ENCODE data around the gene TFF3. TPM values are rescaled to one million over a fixed set of nuclear protein-coding genes. Genes with fewer than 3 reads are reported as not detected.

TFF3 gene
- total RNA-seq, 1 experiment from 2014 or later: not detected

DNA sequence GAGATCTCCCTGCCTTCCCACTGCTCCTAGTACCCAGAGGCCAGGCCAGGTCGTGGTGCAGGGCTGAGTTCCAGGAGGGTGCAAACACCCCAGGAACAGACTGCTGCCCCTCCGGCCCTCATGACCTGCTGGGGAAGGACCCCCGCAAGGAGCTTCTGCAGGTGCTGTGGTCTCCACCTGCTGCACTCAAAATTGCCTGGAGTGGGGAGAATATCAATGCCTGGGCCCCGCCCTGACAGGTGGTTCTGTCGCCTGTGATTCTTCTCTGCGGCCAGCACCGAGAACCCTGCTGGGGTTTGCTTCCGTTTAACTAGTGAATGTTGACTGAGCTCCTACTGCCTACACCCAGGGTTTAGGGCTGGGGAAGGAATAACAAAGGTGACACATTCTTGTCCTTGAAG lies 2.1 kb upstream of the TFF3 start:
- no peak for DNase-seq (ENCODE audit: low spot score)
- TF ChIP-seq, protein P1, sequence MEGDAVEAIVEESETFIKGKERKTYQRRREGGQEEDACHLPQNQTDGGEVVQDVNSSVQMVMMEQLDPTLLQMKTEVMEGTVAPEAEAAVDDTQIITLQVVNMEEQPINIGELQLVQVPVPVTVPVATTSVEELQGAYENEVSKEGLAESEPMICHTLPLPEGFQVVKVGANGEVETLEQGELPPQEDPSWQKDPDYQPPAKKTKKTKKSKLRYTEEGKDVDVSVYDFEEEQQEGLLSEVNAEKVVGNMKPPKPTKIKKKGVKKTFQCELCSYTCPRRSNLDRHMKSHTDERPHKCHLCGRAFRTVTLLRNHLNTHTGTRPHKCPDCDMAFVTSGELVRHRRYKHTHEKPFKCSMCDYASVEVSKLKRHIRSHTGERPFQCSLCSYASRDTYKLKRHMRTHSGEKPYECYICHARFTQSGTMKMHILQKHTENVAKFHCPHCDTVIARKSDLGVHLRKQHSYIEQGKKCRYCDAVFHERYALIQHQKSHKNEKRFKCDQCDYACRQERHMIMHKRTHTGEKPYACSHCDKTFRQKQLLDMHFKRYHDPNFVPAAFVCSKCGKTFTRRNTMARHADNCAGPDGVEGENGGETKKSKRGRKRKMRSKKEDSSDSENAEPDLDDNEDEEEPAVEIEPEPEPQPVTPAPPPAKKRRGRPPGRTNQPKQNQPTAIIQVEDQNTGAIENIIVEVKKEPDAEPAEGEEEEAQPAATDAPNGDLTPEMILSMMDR (conservative IDR thresholded peaks at IDR 0.05; ENCODE audit: low read depth, low read length): no peak
- no peak for TF ChIP-seq EZH2 (IDR thresholded peaks at IDR 0.05; ENCODE audit: borderline replicate concordance, low read depth, low read length, poor library complexity, severe bottlenecking)
- Histone ChIP-seq H3K4me3 (ENCODE audit: low read depth, low read length, poor library complexity, severe bottlenecking) (no peak overlapping the region), H3K4me1 (ENCODE audit: insufficient read depth, low read length, poor library complexity, severe bottlenecking) (no peaks in the 10 kb centered on the region), H3K9me3 (ENCODE audit: low read depth, low read length, poor library complexity, severe bottlenecking) (no peaks in the 10 kb centered on the region), H3K27ac (ENCODE audit: low read depth, low read length, poor library complexity, severe bottlenecking) (no peak overlapping the region), H3K27me3 (replicated peaks; ENCODE audit: insufficient read depth, low read depth, low read length, poor library complexity) (no peaks in the 10 kb centered on the region), H3K36me3 (ENCODE audit: insufficient read depth, low read length, poor library complexity, severe bottlenecking) (no peaks in the 10 kb centered on the region)
- BruUV-seq (replicated peaks): no TSS peak
- CTCF ChIA-PET: no interaction called here
- intact Hi-C loops (cut with micrococcal nuclease; ENCODE audit: unreplicated experiment): no loop called here
- POLR2A ChIA-PET (ENCODE audit: low non-redundant PET): no interaction called here

DNA sequence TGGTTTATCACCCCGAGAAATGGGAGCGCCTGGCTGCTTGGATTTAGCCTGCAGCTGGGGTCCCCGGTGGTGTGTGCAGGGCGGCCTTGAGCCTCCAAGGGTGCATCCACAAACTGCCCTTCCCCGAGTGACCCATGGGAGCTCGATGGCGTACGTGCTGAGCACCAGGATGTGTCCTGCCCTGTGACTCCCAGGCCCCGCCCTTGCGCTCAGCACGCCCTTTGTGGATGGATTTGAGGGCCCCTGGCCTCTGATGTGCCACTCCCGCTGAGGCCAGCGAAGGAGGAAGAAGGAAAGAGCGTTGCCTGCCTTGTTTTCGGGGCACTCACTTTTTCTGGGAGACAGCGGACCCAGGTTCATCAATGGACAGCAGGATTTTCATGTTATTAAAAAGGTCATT lies 1.7 kb upstream of the TFF3 start:
- no peaks in the 10 kb centered on the region for H3K9me3 ChIP-seq (ENCODE audit: low read depth, low read length, poor library complexity, severe bottlenecking)
- CTCF ChIA-PET: no interaction called here
- H3K36me3 ChIP-seq (ENCODE audit: insufficient read depth, low read length, poor library complexity, severe bottlenecking): no peaks in the 10 kb centered on the region
- POLR2A ChIA-PET (ENCODE audit: low non-redundant PET): no interaction called here
- TF ChIP-seq, protein P1 (conservative IDR thresholded peaks at IDR 0.05; ENCODE audit: low read depth, low read length): no peak
- no peak for TF ChIP-seq EZH2 (IDR thresholded peaks at IDR 0.05; ENCODE audit: borderline replicate concordance, low read depth, low read length, poor library complexity, severe bottlenecking)
- no peak for DNase-seq (ENCODE audit: low spot score)
- BruUV-seq (replicated peaks): no TSS peak
- no peak overlapping the region for H3K27ac ChIP-seq (ENCODE audit: low read depth, low read length, poor library complexity, severe bottlenecking)
- H3K27me3 ChIP-seq (replicated peaks; ENCODE audit: insufficient read depth, low read depth, low read length, poor library complexity): no peaks in the 10 kb centered on the region
- no peaks in the 10 kb centered on the region for H3K4me1 ChIP-seq (ENCODE audit: insufficient read depth, low read length, poor library complexity, severe bottlenecking)
- intact Hi-C loops (cut with micrococcal nuclease; ENCODE audit: unreplicated experiment): no loop called here
- no peak overlapping the region for H3K4me3 ChIP-seq (ENCODE audit: low read depth, low read length, poor library complexity, severe bottlenecking)

DNA sequence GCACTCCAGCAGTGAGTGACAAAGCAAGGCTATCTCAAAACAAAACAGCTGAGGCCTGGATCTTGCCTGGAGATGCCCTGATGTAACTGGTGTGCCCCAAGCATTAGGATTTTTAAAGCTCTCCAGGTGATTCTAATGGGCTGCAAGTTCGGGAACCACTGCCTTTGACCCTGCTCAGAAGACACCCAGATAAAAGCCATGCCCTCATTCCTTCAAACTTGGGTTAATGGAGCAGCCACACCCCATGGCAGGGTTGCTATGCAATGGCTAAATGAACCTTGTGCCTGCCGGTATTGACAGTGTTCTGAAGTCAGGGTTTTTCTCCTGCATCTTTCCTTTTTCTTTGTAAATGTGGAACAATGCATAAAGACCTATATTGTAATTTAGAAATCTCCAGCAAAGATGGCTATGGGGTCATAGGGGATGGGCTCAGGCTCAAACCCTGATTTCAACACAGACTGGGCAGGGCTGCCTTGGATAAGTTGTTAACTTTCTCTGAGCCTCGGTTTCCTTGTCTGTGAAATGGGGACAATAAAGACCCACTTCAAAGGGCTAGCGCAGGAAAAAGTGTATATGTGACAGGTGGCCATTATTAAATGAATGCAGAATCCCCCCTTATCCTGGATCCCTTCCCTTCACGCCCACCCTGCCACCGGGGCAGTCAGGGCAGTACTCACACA lies 453 bp downstream of the TFF3 start:
- intact Hi-C loops (cut with micrococcal nuclease; ENCODE audit: unreplicated experiment): no loop called here
- Histone ChIP-seq H3K36me3 (ENCODE audit: insufficient read depth, low read length, poor library complexity, severe bottlenecking) (no peaks in the 10 kb centered on the region), H3K27me3 (replicated peaks; ENCODE audit: insufficient read depth, low read depth, low read length, poor library complexity) (no peaks in the 10 kb centered on the region), H3K27ac (ENCODE audit: low read depth, low read length, poor library complexity, severe bottlenecking) (no peak overlapping the region), H3K4me3 (ENCODE audit: low read depth, low read length, poor library complexity, severe bottlenecking) (no peak overlapping the region), H3K9me3 (ENCODE audit: low read depth, low read length, poor library complexity, severe bottlenecking) (no peaks in the 10 kb centered on the region), H3K4me1 (ENCODE audit: insufficient read depth, low read length, poor library complexity, severe bottlenecking) (no peaks in the 10 kb centered on the region)
- BruUV-seq (replicated peaks): no TSS peak
- no peak for DNase-seq (ENCODE audit: low spot score)
- ChIA-PET POLR2A (ENCODE audit: low non-redundant PET) (no interaction called here), CTCF (no interaction called here)
- TF ChIP-seq, protein P1 (conservative IDR thresholded peaks at IDR 0.05; ENCODE audit: low read depth, low read length): no peak
- TF ChIP-seq EZH2 (IDR thresholded peaks at IDR 0.05; ENCODE audit: borderline replicate concordance, low read depth, low read length, poor library complexity, severe bottlenecking): no peak

Data from A673 (cell line).